CD4-positive, alpha-beta T cell (primary cell): ENCODE data around the gene ERFE. TPM values are rescaled to one million over a fixed set of nuclear protein-coding genes. Genes with fewer than 3 reads are reported as not detected.

Experiments
- ATAC-seq: fragments of 200-7000 bp; cut with Tn5 transposase; one replicate; pipeline ENCODE4 v1.10.0; 2022; ENCODE audit warnings: mild to moderate bottlenecking; ENCODE audit not compliant: poor library complexity
- CTCF ChIA-PET: fragments of 350-600 bp; sonication (Branson Sonifier 250); formaldehyde crosslinking; loops from one replicate; lab custom pipeline; 2021; ENCODE audit warnings: antibody characterized with exemption, inconsistent platforms; lab: Charles Lee
- POLR2A ChIA-PET: fragments of 350-600 bp; sonication (Branson Sonifier 250); formaldehyde crosslinking; loops from one replicate; lab custom pipeline; 2021; ENCODE audit warnings: antibody characterized with exemption, inconsistent platforms; lab: Charles Lee
- DNase-seq, 14 experiments: peaks; one replicate each; pipeline ENCODE4 v3.0.0-alpha.2; 2013 to 2020; ENCODE audit warnings: mixed read lengths in 2 of 14
- H3K27ac ChIP-seq, 2 donors: one replicate each; pipeline versions ENCODE4 v1.5.1 to v1.7.0; 2013; ENCODE audit warnings: low read length in 2 of 2, low read depth in 1 of 2, mild to moderate bottlenecking in 1 of 2
- H3K27me3 ChIP-seq, 2 experiments: 1 replicate in 1 of 2; 2 replicates in 1 of 2; pipeline versions ENCODE4 v1.6.1 to v1.7.0; 2013; ENCODE audit warnings: low read length in 2 of 2, control low read depth in 1 of 2, mild to moderate bottlenecking in 1 of 2, moderate library complexity in 1 of 2; ENCODE audit not compliant: insufficient read depth in 2 of 2, control insufficient read depth in 1 of 2
- H3K36me3 ChIP-seq: one replicate; pipeline ENCODE4 v1.6.1; 2013; ENCODE audit warnings: low read length, control low read depth; ENCODE audit not compliant: insufficient read depth
- H3K4me1 ChIP-seq: one replicate; pipeline ENCODE4 v1.6.1; 2013; ENCODE audit warnings: low read length, control low read depth; ENCODE audit not compliant: insufficient read depth
- H3K4me3 ChIP-seq: one replicate; pipeline ENCODE4 v1.5.1; 2013; ENCODE audit warnings: mild to moderate bottlenecking, low read length, moderate library complexity
- H3K9me3 ChIP-seq, 2 experiments: 1 replicate in 1 of 2; 2 replicates in 1 of 2; pipeline versions ENCODE4 v1.6.1 to v1.7.0; 2013; ENCODE audit warnings: low read length in 2 of 2, mild to moderate bottlenecking in 2 of 2, control low read depth in 1 of 2, moderate library complexity in 1 of 2; ENCODE audit not compliant: control insufficient read depth in 1 of 2, insufficient read depth in 1 of 2
- H3K27ac Mint-ChIP-seq: one replicate; pipeline ENCODE4 v1.8.0; 2020; ENCODE audit warnings: mixed read lengths
- H3K27me3 Mint-ChIP-seq: one replicate; pipeline ENCODE4 v1.8.0; 2021; ENCODE audit warnings: mixed read lengths
- H3K36me3 Mint-ChIP-seq: one replicate; pipeline ENCODE4 v1.8.0; 2021; ENCODE audit warnings: low read depth, mixed read lengths
- H3K4me1 Mint-ChIP-seq: one replicate; pipeline ENCODE4 v1.8.0; 2021; ENCODE audit warnings: low read depth, mixed read lengths
- H3K4me3 Mint-ChIP-seq: one replicate; pipeline ENCODE4 v1.8.0; 2020; ENCODE audit warnings: mild to moderate bottlenecking, mixed read lengths
- H3K9me3 Mint-ChIP-seq: one replicate; pipeline ENCODE4 v1.8.0; 2020; ENCODE audit warnings: mixed read lengths
- CTCF ChIP-seq: fragments of 200-600 bp; IDR thresholded peaks from one replicate; pipeline ENCODE4 v1.8.0; 2022; ENCODE audit warnings: antibody characterized with exemption, mild to moderate bottlenecking
- intact Hi-C, 2 experiments: fragments of 100-400 bp; cut with DNase I in 1 of 2; cut with micrococcal nuclease in 1 of 2; formaldehyde crosslinking; loops; one replicate each; pipeline versions ENCODE4 v1.15.1 to v1.9.0; 2023 to 2025; cut with DNase I, micrococcal nuclease
- total RNA-seq, 174 experiments: library from RNA in 2 of 174; stranded (reverse) in 2 of 174; gene quantifications; one replicate each; pipeline ENCODE4 v1.2.3 and lab custom pipeline; 2021 to 2026

Gene ERFE
- total RNA-seq, 2 experiments from 2014 or later, result not detected

GRCh38 chr2:238171575-238172187 lies 12.9 kb downstream of the ERFE start:
- no peak for TF ChIP-seq CTCF
- no peak overlapping the region for H3K27ac ChIP-seq
- H3K4me3 ChIP-seq, result no peak overlapping the region
- intact Hi-C loops, result no loop called here
- no peak for DNase-seq
- H3K27me3 ChIP-seq, result no peaks in the 10 kb centered on the region
- H3K4me1 ChIP-seq, result no peaks in the 10 kb centered on the region
- H3K36me3 ChIP-seq, result peaks cover 76% of the 10 kb centered on the region
- no peak overlapping the region for H3K27ac Mint-ChIP-seq
- H3K27me3 Mint-ChIP-seq, result no peaks in the 10 kb centered on the region
- H3K4me1 Mint-ChIP-seq, result no peaks in the 10 kb centered on the region
- ChIA-PET CTCF (no interaction called here), POLR2A (no interaction called here)
- H3K4me3 Mint-ChIP-seq, result no peak overlapping the region
- ATAC-seq, result no peak
- H3K9me3 Mint-ChIP-seq, result no peaks in the 10 kb centered on the region
- H3K9me3 ChIP-seq, result no peaks in the 10 kb centered on the region
- H3K36me3 Mint-ChIP-seq, result peaks cover 88% of the 10 kb centered on the region

GRCh38 chr2:238172439-238172838 lies 13.7 kb downstream of the ERFE start:
- DNase-seq, result no peak
- H3K36me3 Mint-ChIP-seq, result peaks cover 93% of the 10 kb centered on the region
- intact Hi-C loops, result no loop called here

GRCh38 chr2:238173692-238174091 lies 14.9 kb downstream of the ERFE start:
- H3K27me3 ChIP-seq, result no peaks in the 10 kb centered on the region
- ChIA-PET CTCF (no interaction called here), POLR2A (no interaction called here)
- H3K4me1 ChIP-seq, result no peaks in the 10 kb centered on the region
- ATAC-seq (no peak), DNase-seq (no peak)
- Mint-ChIP-seq H3K4me3 (no peak overlapping the region), H3K27me3 (no peaks in the 10 kb centered on the region), H3K27ac (no peak overlapping the region), H3K4me1 (no peaks in the 10 kb centered on the region), H3K36me3 (peaks cover 97% of the 10 kb centered on the region), H3K9me3 (no peaks in the 10 kb centered on the region)
- no peak overlapping the region for H3K4me3 ChIP-seq
- H3K9me3 ChIP-seq, result no peaks in the 10 kb centered on the region
- no peak overlapping the region for H3K27ac ChIP-seq
- TF ChIP-seq CTCF, result no peak
- intact Hi-C loops, result no loop called here
- peaks cover 80% of the 10 kb centered on the region for H3K36me3 ChIP-seq

More at GRCh38 chr2:238172439-238172838, 13.7 kb downstream of the ERFE start:
- Mint-ChIP-seq H3K27me3 (no peaks in the 10 kb centered on the region), H3K4me1 (no peaks in the 10 kb centered on the region), H3K4me3 (no peak overlapping the region), H3K9me3 (no peaks in the 10 kb centered on the region), H3K27ac (no peak overlapping the region)
- no peaks in the 10 kb centered on the region for H3K9me3 ChIP-seq
- POLR2A ChIA-PET, result no interaction called here
- no peak for ATAC-seq
- H3K27me3 ChIP-seq, result no peaks in the 10 kb centered on the region
- no peaks in the 10 kb centered on the region for H3K4me1 ChIP-seq
- no peak overlapping the region for H3K27ac ChIP-seq
- TF ChIP-seq CTCF, result no peak
- H3K4me3 ChIP-seq, result no peak overlapping the region
- CTCF ChIA-PET, result no interaction called here
- H3K36me3 ChIP-seq, result peaks cover 84% of the 10 kb centered on the region
